IMR-90 (cell line): ENCODE results near the gene RFPL3. TPM values are rescaled to one million over a fixed set of nuclear protein-coding genes. Genes with fewer than 3 reads are reported as not detected.

Experiments
- ATAC-seq: fragments of 200-7000 bp; cut with Tn5 transposase; 2 replicates; pipeline ENCODE4 v1.9.1; 2020; ENCODE audit warnings: low read depth, mild to moderate bottlenecking, moderate library complexity
- BruUV-seq: library from RNA; stranded (reverse); fragments of 400-500 nt; replicated peaks from 2 replicates; lab custom pipeline; 2021; lab: Mats Ljungman, UMichigan
- CTCF ChIA-PET: fragments of 300-600 bp; formaldehyde crosslinking; extraction: SDS; loops from one replicate; lab custom pipeline; 2021; ENCODE audit warnings: antibody characterized with exemption; lab: Yijun Ruan, JAX
- POLR2A ChIA-PET: fragments of 300-600 bp; sonication (Branson Sonifier 250); formaldehyde crosslinking; loops from one replicate; lab custom pipeline; 2022; ENCODE audit warnings: antibody characterized with exemption; ENCODE audit not compliant: unreplicated experiment; lab: Charles Lee
- DNase-seq: peaks from one replicate; pipeline ENCODE4 v3.0.0; 2013
- H2AFZ ChIP-seq: replicated peaks from 2 replicates; pipeline ENCODE3; 2013; ENCODE audit warnings: low read length, mild to moderate bottlenecking; ENCODE audit not compliant: poor library complexity
- H2AK5ac ChIP-seq: 2 replicates; pipeline ENCODE4 v1.6.1; 2013; ENCODE audit warnings: low read depth, low read length, inconsistent platforms
- H2AK9ac ChIP-seq: replicated peaks from 2 replicates; pipeline ENCODE3; 2013; ENCODE audit warnings: mild to moderate bottlenecking, low read depth, low read length, moderate library complexity; ENCODE audit not compliant: poor library complexity
- H2BK120ac ChIP-seq: 2 replicates; pipeline ENCODE4 v1.6.1; 2013; ENCODE audit warnings: low read depth, low read length, inconsistent platforms
- H2BK15ac ChIP-seq: 3 replicates; pipeline ENCODE4 v1.6.1; 2013; ENCODE audit warnings: low read depth, low read length, inconsistent platforms
- H2BK20ac ChIP-seq: 2 replicates; pipeline ENCODE4 v1.6.1; 2013; ENCODE audit warnings: low read depth, mild to moderate bottlenecking, inconsistent platforms, low read length, moderate library complexity
- H2BK5ac ChIP-seq: 2 replicates; pipeline ENCODE4 v1.6.1; 2013; ENCODE audit warnings: mild to moderate bottlenecking, low read depth, low read length, inconsistent platforms; ENCODE audit not compliant: poor library complexity, severe bottlenecking
- H3K14ac ChIP-seq: replicated peaks from 2 replicates; pipeline ENCODE4 v1.6.1; 2013; ENCODE audit warnings: low read depth, low read length, inconsistent platforms
- H3K18ac ChIP-seq: 2 replicates; pipeline ENCODE4 v1.6.1; 2013; ENCODE audit warnings: low read depth, low read length, control low read depth
- H3K23ac ChIP-seq: 2 replicates; pipeline ENCODE4 v1.6.1; 2013; ENCODE audit warnings: low read depth, low read length, inconsistent platforms
- H3K27ac ChIP-seq: 2 replicates; pipeline ENCODE4 v1.5.1; 2013; ENCODE audit warnings: mild to moderate bottlenecking, control low read depth, low read length; ENCODE audit not compliant: insufficient read depth
- H3K27me3 ChIP-seq: 2 replicates; pipeline ENCODE4 v1.6.1; 2013; ENCODE audit warnings: low read length; ENCODE audit not compliant: control insufficient read depth, insufficient read depth
- H3K36me3 ChIP-seq: 2 replicates; pipeline ENCODE4 v1.6.1; 2013; ENCODE audit warnings: low read length, mixed read lengths; ENCODE audit not compliant: control insufficient read depth, insufficient read depth
- H3K4ac ChIP-seq: 2 replicates; pipeline ENCODE4 v1.6.1; 2013; ENCODE audit warnings: low read depth, low read length, inconsistent platforms
- H3K4me1 ChIP-seq: 2 replicates; pipeline ENCODE4 v1.6.1; 2013; ENCODE audit warnings: low read length, mixed read lengths; ENCODE audit not compliant: control insufficient read depth, insufficient read depth
- H3K4me2 ChIP-seq: 2 replicates; pipeline ENCODE4 v1.6.1; 2013; ENCODE audit warnings: low read depth, mild to moderate bottlenecking, control low read depth, low read length, moderate library complexity
- H3K4me3 ChIP-seq: 2 replicates; pipeline ENCODE4 v1.5.1; 2013; ENCODE audit warnings: low read depth, mild to moderate bottlenecking, control low read depth, low read length, moderate library complexity; ENCODE audit not compliant: insufficient read depth
- H3K56ac ChIP-seq: 2 replicates; pipeline ENCODE4 v1.6.1; 2013; ENCODE audit warnings: low read length, inconsistent platforms; ENCODE audit not compliant: insufficient read depth; ENCODE audit errors: extremely low read depth
- H3K79me1 ChIP-seq, 2 experiments: 2 replicates each; pipeline ENCODE4 v1.6.1; 2013; ENCODE audit warnings: low read length in 2 of 2, inconsistent platforms in 1 of 2, low read depth in 1 of 2
- H3K9ac ChIP-seq: 2 replicates; pipeline ENCODE4 v1.6.1; 2013; ENCODE audit warnings: low read depth, low read length, control low read depth
- H3K9me1 ChIP-seq: 2 replicates; pipeline ENCODE4 v1.6.1; 2013; ENCODE audit warnings: low read length, inconsistent platforms; ENCODE audit not compliant: insufficient read depth
- H3K9me3 ChIP-seq: 2 replicates; pipeline ENCODE4 v1.6.1; 2013; ENCODE audit warnings: low read length; ENCODE audit not compliant: control insufficient read depth, insufficient read depth
- H4K20me1 ChIP-seq: 2 replicates; pipeline ENCODE4 v1.6.1; 2013; ENCODE audit warnings: low read length, inconsistent platforms; ENCODE audit not compliant: insufficient read depth
- H4K5ac ChIP-seq: 2 replicates; pipeline ENCODE4 v1.6.1; 2013; ENCODE audit warnings: mild to moderate bottlenecking, low read depth, low read length, control low read depth
- H4K8ac ChIP-seq, 2 experiments: 2 replicates each; pipeline ENCODE4 v1.6.1; 2013; ENCODE audit warnings: low read depth in 2 of 2, low read length in 2 of 2, control low read depth in 1 of 2, inconsistent platforms in 1 of 2
- H4K91ac ChIP-seq: 2 replicates; pipeline ENCODE4 v1.6.1; 2013; ENCODE audit warnings: low read depth, low read length, inconsistent platforms; ENCODE audit not compliant: insufficient read depth
- BHLHE40 ChIP-seq: fragments of 150-350 bp; IDR thresholded peaks from 2 replicates; pipeline ENCODE4 v1.6.1; 2016; ENCODE audit warnings: mild to moderate bottlenecking, low read depth, low read length
- CHD1 ChIP-seq: IDR thresholded peaks from 2 replicates; pipeline ENCODE4 v1.6.1; 2012; ENCODE audit warnings: low read depth, low read length, improper control_type of control experiment
- CTCF ChIP-seq: conservative IDR thresholded peaks from 2 replicates; pipeline ENCODE4 v1.5.1; 2012; ENCODE audit warnings: mild to moderate bottlenecking, low read depth, low read length, improper control_type of control experiment
- ELK1 ChIP-seq: fragments of 150-350 bp; IDR thresholded peaks from 2 replicates; pipeline ENCODE4 v1.6.1; 2016; ENCODE audit warnings: low read depth, mild to moderate bottlenecking, low read length, moderate library complexity, borderline replicate concordance
- MAFK ChIP-seq: IDR thresholded peaks from 2 replicates; pipeline ENCODE4 v1.6.1; 2012; ENCODE audit warnings: low read depth, low read length, improper control_type of control experiment
- MAZ ChIP-seq: IDR thresholded peaks from 2 replicates; pipeline ENCODE4 v1.6.1; 2012; ENCODE audit warnings: low read depth, mild to moderate bottlenecking, low read length, improper control_type of control experiment, moderate library complexity, borderline replicate concordance
- MXI1 ChIP-seq: IDR thresholded peaks from 2 replicates; pipeline ENCODE4 v1.6.1; 2012; ENCODE audit warnings: low read depth, mild to moderate bottlenecking, low read length, moderate library complexity, borderline replicate concordance
- NFE2L2 ChIP-seq: fragments of 150-350 bp; IDR thresholded peaks from 2 replicates; pipeline ENCODE4 v1.6.1; 2016; ENCODE audit warnings: low read depth, mild to moderate bottlenecking, low read length
- POLR2A ChIP-seq: IDR thresholded peaks from 2 replicates; pipeline ENCODE4 v1.6.1; 2012; ENCODE audit warnings: mild to moderate bottlenecking, low read depth, low read length
- RAD21 ChIP-seq: IDR thresholded peaks from 2 replicates; pipeline ENCODE4 v1.6.1; 2012; ENCODE audit warnings: low read length, improper control_type of control experiment
- RCOR1 ChIP-seq: IDR thresholded peaks from 2 replicates; pipeline ENCODE4 v1.6.1; 2012; ENCODE audit warnings: mild to moderate bottlenecking, low read length, improper control_type of control experiment; ENCODE audit not compliant: insufficient replicate concordance
- RFX5 ChIP-seq: IDR thresholded peaks from 2 replicates; pipeline ENCODE4 v1.8.0; 2012; ENCODE audit warnings: low read depth, mild to moderate bottlenecking, low read length, moderate library complexity
- SMC3 ChIP-seq: fragments of 150-350 bp; IDR thresholded peaks from 2 replicates; pipeline ENCODE4 v1.6.1; 2016; ENCODE audit warnings: low read depth, mild to moderate bottlenecking, antibody characterized with exemption, low read length, moderate library complexity
- USF2 ChIP-seq: fragments of 150-350 bp; IDR thresholded peaks from 2 replicates; pipeline ENCODE4 v1.6.1; 2017; ENCODE audit warnings: mild to moderate bottlenecking, antibody characterized with exemption, low read length, low read depth
- whole genome bisulfite sequencing, 2 experiments: methylation state at CpG; one replicate each; pipeline versions ENCODE4 v1.1.5 to v1.1.7; 2013; ENCODE audit warnings: missing lambda C conversion rate in 2 of 2; ENCODE audit not compliant: insufficient read length in 1 of 2; ENCODE audit errors: extremely low coverage in 2 of 2; 5-methylcytosine and 5-hydroxymethylcytosine counted together
- dilution Hi-C: fragments of 300-500 bp; cut with HindIII; formaldehyde crosslinking; loops from one replicate; pipeline ENCODE4 v1.14.3; 2018; ENCODE audit warnings: low sequenced_read_pairs; ENCODE audit not compliant: unreplicated experiment
- in situ Hi-C: fragments of 300-500 bp; cut with MboI; formaldehyde crosslinking; loops from 3 replicates; pipeline ENCODE4 v1.14.3; 2019; ENCODE audit warnings: low sequenced_read_pairs, inconsistent platforms, mixed read lengths
- intact Hi-C: fragments of 100-400 bp; cut with micrococcal nuclease; formaldehyde crosslinking; loops from 2 replicates; pipeline ENCODE4 v1.10.0; 2022
- polyA plus RNA-seq, 3 experiments: library from polyadenylated mRNA; depleted of rRNA; stranded (reverse); fragments of >200 nt; gene quantifications; 2 replicates each; pipeline ENCODE4 v1.2.3, GENCODE V29; 2012; ENCODE audit warnings: low replicate concordance in 1 of 3
- total RNA-seq: library from RNA; depleted of rRNA; stranded (reverse); fragments of >200 nt; gene quantifications from 2 replicates; pipeline ENCODE4 v1.2.3, GENCODE V29; 2012

Gene RFPL3
- total and polyA plus RNA-seq, 2 of the 4 experiments (the other 2 are of a cell fraction) = not detected

- in situ Hi-C loops = no loop called here
- H3K27me3 ChIP-seq = peaks cover 6% of the 10 kb centered on the region
Observed at GRCh38 chr22:32342977-32343376, 14.7 kb upstream of the RFPL3 start.

More at GRCh38 chr22:32342977-32343376, 14.7 kb upstream of the RFPL3 start:
- no peak overlapping the region for H3K4me2 ChIP-seq
- ChIA-PET CTCF (interaction anchor here (0.6 kb wide), 1 partner anchor 20 kb away, joined by 3 read pairs; no protein-coding TSS in a partner anchor), POLR2A (no interaction called here)
- H3K79me1 ChIP-seq = no peaks in the 10 kb centered on the region
- H2AFZ ChIP-seq = no peak overlapping the region
- H2AK9ac ChIP-seq = no peak overlapping the region
- no peak overlapping the region for H3K14ac ChIP-seq
- WGBS, 2 experiments = no CpG with 5 or more reads among the region's 2 CpGs
- H4K5ac ChIP-seq = no peak overlapping the region
- H3K4me3 ChIP-seq = no peak overlapping the region
- no peak for ATAC-seq
- no peak overlapping the region for H2AK5ac ChIP-seq
- H3K23ac ChIP-seq = no peak overlapping the region
- H2BK20ac ChIP-seq = no peak overlapping the region
- H3K18ac ChIP-seq = no peak overlapping the region
- H3K56ac ChIP-seq = no peak overlapping the region
- no TSS peak for BruUV-seq
- no peak overlapping the region for H3K9ac ChIP-seq
- dilution Hi-C loops = no loop called here
- H4K20me1 ChIP-seq = no peaks in the 10 kb centered on the region
- no peak overlapping the region for H2BK5ac ChIP-seq
- no peak overlapping the region for H3K4ac ChIP-seq
- H3K27ac ChIP-seq = no peak overlapping the region
- no peak overlapping the region for H4K8ac ChIP-seq
- no peaks in the 10 kb centered on the region for H3K9me1 ChIP-seq
- no peaks in the 10 kb centered on the region for H3K36me3 ChIP-seq
- H4K91ac ChIP-seq = no peak overlapping the region
- H3K4me1 ChIP-seq = no peaks in the 10 kb centered on the region
- H3K9me3 ChIP-seq = no peaks in the 10 kb centered on the region
- DNase-seq = no peak
- TF ChIP-seq CHD1 = no peak
- no peak for TF ChIP-seq MAFK
- TF ChIP-seq NFE2L2 = no peak
- TF ChIP-seq ELK1 = no peak
- no peak for TF ChIP-seq SMC3
- TF ChIP-seq POLR2A = no peak
- TF ChIP-seq MXI1 = no peak
- TF ChIP-seq MAZ = no peak
- TF ChIP-seq USF2 = no peak
- no peak for TF ChIP-seq RAD21
- TF ChIP-seq RFX5 = no peak
- no peak for TF ChIP-seq BHLHE40
- no peak for TF ChIP-seq RCOR1
- TF ChIP-seq CTCF = no peak
- intact Hi-C loops = no loop called here
- no peak overlapping the region for H2BK15ac ChIP-seq
- H2BK120ac ChIP-seq = no peak overlapping the region
